Stimulated activated naive CD8-positive, alpha-beta T cell treated with anti-CD3 and anti-CD28 coated beads, Interleukin-15, Interleukin-2, amounts not matched to agents 100 ng/mL and 50 ng/mL, for 24 hours (primary cell): ENCODE data around the gene USP3.
"Not testable (repeated sequence)": the region's sequence is repeated elsewhere in the genome, so short reads cannot be mapped to it uniquely, and the experiment has no call there.

Experiments
- H3K27ac Mint-ChIP-seq: one replicate; pipeline ENCODE4 v1.8.0; 2021; ENCODE audit warnings: mild to moderate bottlenecking, mixed read lengths
- H3K27me3 Mint-ChIP-seq: one replicate; pipeline ENCODE4 v1.8.0; 2021; ENCODE audit warnings: mixed read lengths
- H3K36me3 Mint-ChIP-seq: one replicate; pipeline ENCODE4 v1.8.0; 2021; ENCODE audit warnings: low read depth, mixed read lengths
- H3K4me1 Mint-ChIP-seq: one replicate; pipeline ENCODE4 v1.8.0; 2021; ENCODE audit warnings: low read depth, mixed read lengths
- H3K4me3 Mint-ChIP-seq: one replicate; pipeline ENCODE4 v1.8.0; 2021; ENCODE audit warnings: mild to moderate bottlenecking, mixed read lengths
- H3K9me3 Mint-ChIP-seq: one replicate; pipeline ENCODE4 v1.8.0; 2021; ENCODE audit warnings: mixed read lengths

Gene USP3

DNA sequence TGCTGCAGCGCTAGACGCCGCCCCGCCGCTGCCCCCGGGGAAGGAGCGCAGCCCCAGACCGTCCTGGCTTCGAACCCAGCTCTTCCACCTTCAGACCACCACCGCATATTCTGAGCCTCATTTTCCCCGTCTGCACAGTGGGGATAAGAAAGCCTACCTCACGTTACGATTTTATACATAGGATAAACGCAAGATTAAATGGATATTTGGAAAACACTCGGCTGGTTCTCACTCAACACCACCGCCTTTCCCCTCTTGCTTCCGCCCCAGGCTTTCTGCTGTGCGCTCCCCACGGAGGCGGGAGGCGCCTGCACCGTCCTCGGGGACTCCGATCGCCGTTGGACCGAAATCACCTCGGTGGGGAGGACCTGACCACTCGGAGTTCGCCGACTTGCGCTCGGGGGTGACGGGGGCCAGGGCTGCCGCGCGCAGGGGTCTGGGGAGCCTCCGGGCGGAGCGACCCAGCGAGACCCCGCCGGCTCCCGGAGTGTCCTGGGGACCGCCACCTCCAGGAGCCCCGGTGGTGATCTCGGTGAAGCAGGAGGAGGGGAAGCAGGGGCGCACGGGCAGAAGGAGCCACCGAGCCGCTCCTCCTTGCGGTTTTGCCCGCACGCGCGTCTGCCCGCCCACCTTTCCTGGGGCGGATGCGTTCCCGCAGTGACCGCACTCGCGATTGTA lies 96.8 kb downstream of the USP3 start:
- H3K36me3 Mint-ChIP-seq: no peaks in the 10 kb centered on the region
- H3K27ac Mint-ChIP-seq: peak overlapping the region; percentile 88
- peaks cover 56% of the 10 kb centered on the region for H3K4me1 Mint-ChIP-seq
- H3K4me3 Mint-ChIP-seq: peak overlapping the region; percentile 87
- H3K27me3 Mint-ChIP-seq: no peaks in the 10 kb centered on the region
- H3K9me3 Mint-ChIP-seq: no peaks in the 10 kb centered on the region

DNA sequence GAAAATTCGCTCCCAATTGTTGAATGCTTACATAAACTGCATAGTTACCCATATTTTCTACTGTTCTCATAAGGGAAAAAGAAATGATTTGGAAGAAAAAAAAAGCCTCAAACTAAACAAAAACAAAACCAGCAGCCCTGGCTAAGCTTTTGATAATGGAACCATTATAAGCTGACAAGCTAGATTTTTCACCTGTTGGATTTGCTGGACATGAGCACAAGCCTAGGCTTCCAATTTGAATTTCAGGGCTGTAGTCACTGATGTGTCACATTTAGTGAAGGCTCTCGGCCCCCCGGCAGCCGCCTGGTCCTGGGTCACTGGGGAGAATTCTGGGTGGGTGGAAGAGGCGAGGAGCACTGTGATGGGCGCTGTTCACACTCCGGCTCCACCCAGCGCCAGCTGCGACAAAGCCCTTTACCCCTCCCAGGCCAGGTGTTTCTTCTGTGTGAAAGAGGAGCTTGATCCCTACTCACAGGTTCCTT lies 97.4 kb downstream of the USP3 start:
- H3K4me1 Mint-ChIP-seq: peaks cover 56% of the 10 kb centered on the region
- peak overlapping the region; percentile 88 for H3K27ac Mint-ChIP-seq
- no peaks in the 10 kb centered on the region for H3K27me3 Mint-ChIP-seq
- no peaks in the 10 kb centered on the region for H3K36me3 Mint-ChIP-seq
- peak overlapping the region; percentile 87 for H3K4me3 Mint-ChIP-seq
- H3K9me3 Mint-ChIP-seq: no peaks in the 10 kb centered on the region

DNA sequence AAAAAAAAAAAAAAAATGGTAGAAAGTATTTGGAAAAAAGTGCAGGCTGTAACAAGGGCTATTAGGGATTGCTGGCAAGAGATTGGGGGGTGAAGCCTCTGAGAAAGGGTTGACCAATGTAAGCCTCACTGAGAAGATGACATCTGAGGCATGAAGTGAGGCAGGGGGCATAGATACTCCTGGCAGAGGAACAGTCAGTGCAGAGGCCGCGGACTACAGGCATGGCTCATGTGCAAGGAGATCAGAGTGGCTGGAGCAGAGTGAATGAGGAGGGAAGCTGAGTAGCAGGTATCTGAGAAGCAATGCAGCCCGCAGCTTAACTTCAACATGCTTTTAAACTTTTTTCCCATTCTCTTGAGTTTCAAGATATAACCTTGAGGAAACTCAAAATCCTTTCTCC lies 98.2 kb downstream of the USP3 start:
- H3K27ac Mint-ChIP-seq: no peak overlapping the region
- H3K4me1 Mint-ChIP-seq: peaks cover 49% of the 10 kb centered on the region
- H3K36me3 Mint-ChIP-seq: no peaks in the 10 kb centered on the region
- H3K27me3 Mint-ChIP-seq: no peaks in the 10 kb centered on the region
- H3K4me3 Mint-ChIP-seq: peak overlapping the region; percentile 4
- H3K9me3 Mint-ChIP-seq: no peaks in the 10 kb centered on the region

DNA sequence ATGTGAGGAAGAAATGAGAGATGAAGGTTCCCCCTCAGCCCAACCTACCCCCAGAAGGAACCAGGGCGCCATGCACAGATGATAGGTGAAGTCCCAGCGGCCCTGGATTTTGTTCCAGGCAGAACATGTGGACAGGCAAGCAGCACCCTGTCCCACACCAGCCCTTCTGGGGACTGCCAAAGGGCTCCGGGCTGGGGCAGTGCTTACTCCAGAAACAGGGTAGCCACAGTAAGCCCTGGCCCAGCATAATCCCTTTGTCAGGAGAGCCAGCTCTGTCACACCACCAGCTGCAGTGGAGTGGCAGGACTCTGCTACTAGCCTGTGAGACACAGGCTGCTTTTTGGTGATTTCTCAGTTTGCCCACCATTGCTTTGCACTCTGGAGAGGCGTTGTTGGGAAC lies 99.1 kb downstream of the USP3 start:
- peaks cover 46% of the 10 kb centered on the region for H3K4me1 Mint-ChIP-seq
- H3K4me3 Mint-ChIP-seq: no peak overlapping the region
- H3K27me3 Mint-ChIP-seq: no peaks in the 10 kb centered on the region
- no peak overlapping the region for H3K27ac Mint-ChIP-seq
- H3K9me3 Mint-ChIP-seq: no peaks in the 10 kb centered on the region
- H3K36me3 Mint-ChIP-seq: no peaks in the 10 kb centered on the region

DNA sequence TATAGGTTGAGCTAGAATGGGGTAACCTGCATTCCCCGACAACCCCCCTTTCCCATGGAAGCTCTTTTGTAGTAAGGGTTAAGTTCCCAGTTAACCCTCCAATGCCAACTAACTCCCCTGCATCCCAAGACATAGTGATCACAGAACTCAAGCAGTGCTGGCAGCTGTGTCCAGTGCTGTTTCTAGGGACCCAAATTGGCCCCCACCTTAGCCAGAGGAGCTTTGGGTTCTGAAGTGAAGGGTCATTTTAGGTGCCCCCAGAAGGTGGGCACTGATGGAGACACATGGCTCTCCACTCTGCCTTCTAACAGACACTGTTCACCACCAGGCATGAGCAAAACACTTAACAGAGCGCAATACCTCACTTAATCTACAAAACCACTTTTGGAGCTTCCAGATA lies 99.9 kb downstream of the USP3 start:
- Mint-ChIP-seq H3K9me3 (no peaks in the 10 kb centered on the region), H3K27me3 (no peaks in the 10 kb centered on the region), H3K4me3 (no peak overlapping the region), H3K4me1 (peaks cover 38% of the 10 kb centered on the region), H3K36me3 (no peaks in the 10 kb centered on the region), H3K27ac (no peak overlapping the region)

DNA sequence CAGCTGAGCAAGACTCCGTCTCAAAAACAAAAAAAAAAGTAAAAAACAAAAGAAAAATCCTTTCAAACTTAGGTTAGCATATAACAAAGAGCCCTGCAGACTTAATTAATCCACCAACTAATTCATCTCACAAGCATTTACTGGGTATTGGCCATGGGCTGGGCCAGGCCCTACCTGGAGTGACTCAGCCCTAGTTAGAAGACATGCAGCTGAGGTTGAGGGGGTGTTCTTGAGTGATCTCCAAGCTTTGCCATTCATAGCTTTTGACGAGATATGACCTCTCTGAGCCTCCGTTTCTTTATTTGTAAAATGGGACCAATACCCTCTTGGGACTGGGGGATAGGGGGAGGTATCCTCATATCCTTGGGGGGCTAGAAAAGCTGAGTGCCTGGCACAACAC lies 100.6 kb downstream of the USP3 start:
- no peaks in the 10 kb centered on the region for H3K27me3 Mint-ChIP-seq
- no peak overlapping the region for H3K4me3 Mint-ChIP-seq
- H3K4me1 Mint-ChIP-seq: peaks cover 41% of the 10 kb centered on the region
- peaks cover 1% of the 10 kb centered on the region for H3K36me3 Mint-ChIP-seq
- H3K27ac Mint-ChIP-seq: peak overlapping the region; percentile 24
- no peaks in the 10 kb centered on the region for H3K9me3 Mint-ChIP-seq

DNA sequence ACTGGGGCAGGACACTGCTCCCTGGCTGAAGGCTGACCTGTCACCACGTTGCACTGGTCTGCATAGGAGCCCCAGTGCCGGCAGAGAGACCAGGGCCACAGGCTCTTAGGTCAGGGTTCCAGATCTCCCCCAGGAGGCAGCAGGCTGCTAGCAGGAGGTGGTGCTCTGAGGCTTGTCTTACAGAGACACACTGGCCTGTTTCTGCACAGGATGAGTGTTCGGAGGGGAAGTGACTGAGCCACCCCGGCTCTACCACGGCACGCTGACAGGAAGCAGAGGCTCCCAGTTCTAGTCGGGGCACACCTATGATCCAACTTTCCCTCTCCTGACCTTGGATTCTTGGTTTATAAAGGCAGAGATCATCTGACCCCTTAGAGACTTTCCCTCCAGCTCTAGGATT lies 101.4 kb downstream of the USP3 start:
- Mint-ChIP-seq H3K27me3 (no peaks in the 10 kb centered on the region), H3K9me3 (no peaks in the 10 kb centered on the region), H3K27ac (peak overlapping the region; percentile 90), H3K4me3 (peak overlapping the region; percentile 5), H3K36me3 (peaks cover 7% of the 10 kb centered on the region), H3K4me1 (peaks cover 48% of the 10 kb centered on the region)

DNA sequence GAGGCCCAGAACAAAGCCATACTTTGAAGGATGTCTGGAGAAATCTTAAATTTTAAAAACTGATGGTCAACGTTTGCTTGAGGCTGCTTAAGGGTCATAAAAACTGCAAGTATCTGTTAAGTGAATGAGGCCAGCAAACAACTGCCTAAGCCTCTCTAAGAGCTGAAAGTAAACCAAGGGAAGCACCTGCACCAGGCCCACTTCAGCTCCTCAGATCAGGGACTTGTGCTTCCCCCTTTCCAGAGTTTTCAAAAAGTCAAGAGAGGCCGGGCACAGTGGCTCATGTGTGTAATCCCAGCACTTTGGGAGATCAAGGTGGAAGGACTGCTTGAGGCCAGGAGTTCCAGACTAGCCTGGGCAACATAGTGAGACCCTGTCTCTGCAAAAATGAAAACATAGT lies 101.9 kb downstream of the USP3 start:
- Mint-ChIP-seq H3K36me3 (peaks cover 11% of the 10 kb centered on the region), H3K9me3 (no peaks in the 10 kb centered on the region), H3K4me1 (peaks cover 53% of the 10 kb centered on the region), H3K27me3 (no peaks in the 10 kb centered on the region), H3K27ac (peak overlapping the region; percentile 90), H3K4me3 (no peak overlapping the region)

DNA sequence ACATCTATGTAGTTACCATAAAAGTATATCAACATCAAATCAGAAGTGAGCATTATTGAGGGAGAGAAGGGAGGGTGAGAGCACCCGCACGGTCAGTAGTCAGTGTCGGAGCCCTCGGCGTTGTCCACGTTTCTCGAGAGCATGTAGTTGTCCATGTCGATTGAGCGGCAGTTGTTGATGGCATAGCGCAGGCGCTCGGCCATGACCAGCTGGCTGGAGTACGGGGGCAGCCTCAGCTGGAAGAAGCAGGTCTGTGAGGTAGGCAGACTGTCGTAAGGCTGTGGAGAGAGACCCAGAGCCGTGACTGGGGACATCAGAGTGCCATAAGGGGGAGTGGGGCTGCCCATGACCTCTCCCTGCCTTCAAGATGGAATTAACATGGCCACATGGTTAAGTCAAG lies 104.6 kb downstream of the USP3 start:
- Mint-ChIP-seq H3K27ac (no peak overlapping the region), H3K36me3 (peaks cover 31% of the 10 kb centered on the region), H3K4me3 (no peak overlapping the region), H3K9me3 (no peaks in the 10 kb centered on the region), H3K4me1 (peaks cover 41% of the 10 kb centered on the region), H3K27me3 (no peaks in the 10 kb centered on the region)

DNA sequence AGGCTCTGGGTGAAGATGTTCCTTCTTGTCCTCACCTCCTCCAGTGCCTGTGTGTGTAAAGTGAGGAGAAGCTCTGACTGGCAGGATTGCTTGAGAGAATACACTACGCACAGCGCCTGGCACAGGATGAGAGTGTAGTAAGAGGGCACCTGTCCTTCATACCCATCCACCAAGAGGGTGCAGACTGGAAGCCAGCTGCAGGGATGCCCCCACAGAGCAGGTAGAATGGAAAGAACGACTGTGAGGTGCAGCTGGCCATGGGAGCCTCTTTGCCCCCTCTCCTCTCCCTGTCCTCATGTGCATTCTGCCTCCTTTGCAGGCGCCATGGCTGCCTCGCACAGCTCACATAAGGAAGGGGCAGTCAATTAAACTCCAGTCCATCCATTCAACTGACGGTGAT lies 105.1 kb downstream of the USP3 start:
- Mint-ChIP-seq H3K4me3 (no peak overlapping the region), H3K36me3 (peaks cover 31% of the 10 kb centered on the region), H3K27me3 (no peaks in the 10 kb centered on the region), H3K4me1 (peaks cover 41% of the 10 kb centered on the region), H3K9me3 (no peaks in the 10 kb centered on the region), H3K27ac (no peak overlapping the region)

DNA sequence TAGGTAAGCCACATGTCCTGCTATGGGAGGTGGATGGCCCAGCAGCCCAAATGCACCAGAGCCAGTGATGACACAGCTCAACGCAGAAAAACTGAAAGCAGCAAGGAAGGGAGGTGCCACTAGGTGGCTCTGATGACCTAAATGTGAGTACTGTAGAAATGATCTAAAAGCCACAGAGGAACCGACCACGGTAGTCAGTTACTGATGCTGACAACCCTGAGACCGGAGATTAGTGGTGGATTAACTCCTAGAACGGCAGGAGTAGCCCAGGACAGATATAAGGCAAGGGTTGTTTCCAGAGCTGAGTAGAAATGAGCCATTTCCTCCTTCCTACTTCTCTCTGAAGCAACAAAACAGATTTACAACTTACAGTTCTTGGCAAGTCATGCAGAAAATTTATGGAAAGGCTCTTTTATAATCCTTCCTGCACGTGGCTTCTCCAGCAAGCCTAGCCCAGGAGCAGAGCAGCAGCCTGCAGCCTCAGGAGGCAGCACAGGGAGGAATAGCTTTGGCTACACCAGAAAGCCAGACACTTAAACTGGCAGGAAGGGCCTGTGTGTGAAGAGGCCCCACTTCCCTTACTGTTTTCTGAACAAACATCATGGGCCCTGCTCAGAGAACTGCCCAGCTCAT lies 105.9 kb downstream of the USP3 start:
- Mint-ChIP-seq H3K36me3 (peaks cover 37% of the 10 kb centered on the region), H3K4me1 (peaks cover 38% of the 10 kb centered on the region), H3K27me3 (no peaks in the 10 kb centered on the region), H3K9me3 (no peaks in the 10 kb centered on the region), H3K4me3 (no peak overlapping the region), H3K27ac (peak overlapping the region; percentile 80)

DNA sequence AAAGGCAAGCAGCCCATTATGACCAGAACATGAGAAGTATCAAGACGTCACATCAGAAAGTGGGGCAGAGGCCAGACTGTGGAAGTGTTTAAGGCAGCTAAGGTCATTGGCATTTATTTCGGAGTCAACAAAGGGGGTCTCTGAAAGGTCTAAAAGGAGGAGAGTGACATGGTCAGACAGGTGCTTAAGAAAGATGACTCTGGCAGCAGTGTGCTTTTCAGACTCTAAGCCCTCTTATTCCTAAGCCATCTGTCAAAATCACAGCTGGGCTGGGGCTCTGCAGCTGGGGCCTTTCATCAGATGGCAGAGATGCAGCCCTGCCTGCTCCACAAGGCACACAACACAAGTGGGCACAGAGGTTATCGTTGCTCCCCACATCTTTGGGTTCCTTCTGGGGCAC lies 106.8 kb downstream of the USP3 start:
- Mint-ChIP-seq H3K27ac (peak overlapping the region; percentile 80), H3K9me3 (no peaks in the 10 kb centered on the region), H3K4me1 (peaks cover 29% of the 10 kb centered on the region), H3K27me3 (no peaks in the 10 kb centered on the region), H3K4me3 (no peak overlapping the region), H3K36me3 (peaks cover 44% of the 10 kb centered on the region)

DNA sequence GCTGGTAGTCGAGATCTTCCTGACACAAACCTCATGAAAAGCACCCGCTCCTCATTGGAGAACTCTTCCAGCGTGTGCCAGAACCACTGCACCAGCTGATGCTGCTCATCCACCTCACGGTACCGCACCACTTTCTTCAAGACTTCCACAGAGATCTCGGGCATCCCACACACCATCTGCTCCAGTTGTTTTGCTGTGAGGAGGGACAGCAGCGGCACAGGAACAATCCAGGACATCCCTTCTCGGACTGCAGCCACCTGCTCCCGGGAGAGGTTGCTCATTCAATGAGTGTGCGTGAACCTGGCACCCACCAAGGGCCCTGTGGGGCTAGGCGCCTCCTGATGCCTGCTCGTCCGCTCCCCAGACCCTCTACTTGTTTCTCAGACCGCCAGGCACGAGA lies 107.9 kb downstream of the USP3 start:
- Mint-ChIP-seq H3K36me3 (peaks cover 48% of the 10 kb centered on the region), H3K27ac (no peak overlapping the region), H3K9me3 (no peaks in the 10 kb centered on the region), H3K27me3 (no peaks in the 10 kb centered on the region), H3K4me3 (no peak overlapping the region), H3K4me1 (peaks cover 24% of the 10 kb centered on the region)

DNA sequence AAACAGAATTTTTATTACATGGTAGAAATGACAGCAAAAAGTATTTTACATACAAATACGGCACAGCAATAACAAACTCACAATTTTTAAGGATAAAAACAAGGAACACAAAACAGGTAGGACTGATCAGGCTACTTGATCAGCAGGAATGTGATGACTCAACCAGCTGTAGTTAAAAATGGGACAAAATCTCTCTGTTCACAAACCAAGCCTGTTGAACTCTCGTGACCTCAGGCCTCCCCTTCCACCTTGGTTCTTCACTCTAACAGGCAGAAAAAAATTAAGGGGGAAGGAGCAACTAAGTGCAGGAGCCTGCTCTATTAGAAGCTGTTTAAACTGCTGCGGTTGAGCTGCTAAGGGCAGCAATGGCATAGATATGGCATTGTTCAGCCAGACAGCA lies 111.5 kb downstream of the USP3 start:
- Mint-ChIP-seq H3K4me1 (peaks cover 8% of the 10 kb centered on the region), H3K27me3 (no peaks in the 10 kb centered on the region), H3K9me3 (no peaks in the 10 kb centered on the region), H3K36me3 (peaks cover 51% of the 10 kb centered on the region), H3K27ac (peak overlapping the region; percentile 13), H3K4me3 (no peak overlapping the region)

DNA sequence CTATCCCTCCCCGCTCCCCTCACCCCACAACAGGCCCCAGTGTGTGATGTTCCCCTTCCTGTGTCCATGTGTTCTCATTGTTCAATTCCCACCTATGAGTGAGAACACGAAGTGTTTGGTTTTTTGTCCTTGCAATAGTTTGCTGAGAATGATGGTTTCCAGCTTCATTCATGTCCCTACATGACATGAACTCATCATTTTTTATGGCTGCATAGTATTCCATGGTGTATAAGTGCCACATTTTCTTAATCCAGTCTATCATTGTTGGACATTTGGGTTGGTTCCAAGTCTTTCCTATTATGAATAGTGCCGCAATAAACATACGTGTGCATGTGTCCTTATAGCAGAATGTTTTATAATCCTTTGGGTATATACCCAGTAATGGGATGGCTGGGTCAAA lies 112.8 kb downstream of the USP3 start:
- not testable (repeated sequence) for H3K4me3 Mint-ChIP-seq, H3K27me3 Mint-ChIP-seq, H3K9me3 Mint-ChIP-seq, H3K27ac Mint-ChIP-seq, H3K4me1 Mint-ChIP-seq
- peaks cover 48% of the 10 kb centered on the region for H3K36me3 Mint-ChIP-seq

DNA sequence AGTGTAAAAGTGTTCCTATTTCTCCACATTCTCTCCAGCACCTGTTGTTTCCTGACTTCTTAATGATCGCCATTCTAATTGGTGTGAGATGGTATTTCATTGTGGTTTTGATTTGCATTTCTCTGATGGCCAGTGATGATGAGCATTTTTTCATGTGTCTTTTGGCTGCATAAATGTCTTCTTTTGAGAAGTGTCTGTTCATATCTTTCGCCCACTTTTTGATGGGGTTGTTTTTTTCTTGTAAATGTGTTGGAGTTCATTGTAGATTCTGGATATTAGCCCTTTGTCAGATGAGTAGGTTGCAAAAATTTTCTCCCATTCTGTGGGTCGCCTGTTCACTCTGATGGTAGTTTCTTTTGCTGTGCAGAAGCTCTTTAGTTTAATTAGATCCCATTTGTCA lies 113.2 kb downstream of the USP3 start:
- peaks cover 45% of the 10 kb centered on the region for H3K36me3 Mint-ChIP-seq
- H3K27me3 Mint-ChIP-seq, H3K9me3 Mint-ChIP-seq, H3K4me3 Mint-ChIP-seq, H3K27ac Mint-ChIP-seq, H3K4me1 Mint-ChIP-seq: not testable (repeated sequence)
